ENCODE measurements around the gene TPGS1. TPM values are rescaled to one million over a fixed set of nuclear protein-coding genes. Genes with fewer than 3 reads are reported as not detected.

Gene TPGS1
- total RNA-seq, 2 donors from 2014 or later = 13.3 to 14.4 TPM

- Histone ChIP-seq H3K27ac (peak overlapping the region; percentile 70), H3K27me3 (no peaks in the 10 kb centered on the region), H3K4me3 (peak overlapping the region; percentile 96), H3K36me3 (no peaks in the 10 kb centered on the region), H3K9me3 (no peaks in the 10 kb centered on the region), H3K9ac (ENCODE audit: low read depth in 2 of 2, low read length in 2 of 2) (peak overlapping the region; percentile 96 to 97), H3K4me1 (peaks cover 13% of the 10 kb centered on the region)
- peak; percentile 35 for TF ChIP-seq CTCF (IDR thresholded peaks at IDR 0.05)
- intact Hi-C loops (cut with DNase I) = no loop called here
- peak; percentile 73 for DNase-seq
Measured at GRCh38 chr19:532561-533363, 25.5 kb downstream of the TPGS1 start.

- Histone ChIP-seq H3K27ac (peak overlapping the region; percentile 70), H3K9me3 (no peaks in the 10 kb centered on the region), H3K36me3 (no peaks in the 10 kb centered on the region), H3K4me1 (peaks cover 13% of the 10 kb centered on the region), H3K9ac (ENCODE audit: low read depth in 2 of 2, low read length in 2 of 2) (peak overlapping the region; percentile 96 to 97), H3K27me3 (no peaks in the 10 kb centered on the region), H3K4me3 (peak overlapping the region; percentile 96)
- TF ChIP-seq CTCF (IDR thresholded peaks at IDR 0.05) = no peak
- no peak for DNase-seq
- intact Hi-C loops (cut with DNase I) = no loop called here
Measured at GRCh38 chr19:533364-534058, 26.2 kb downstream of the TPGS1 start.

GRCh38 chr19:534088-534487 lies 26.8 kb downstream of the TPGS1 start:
- Histone ChIP-seq H3K27me3 (no peaks in the 10 kb centered on the region), H3K36me3 (no peaks in the 10 kb centered on the region), H3K9ac (ENCODE audit: low read depth in 2 of 2, low read length in 2 of 2) (peak overlapping the region in 1 of 2 donors; percentile 43), H3K9me3 (no peaks in the 10 kb centered on the region), H3K27ac (no peak overlapping the region), H3K4me3 (no peak overlapping the region), H3K4me1 (peaks cover 13% of the 10 kb centered on the region)
- DNase-seq = no peak
- no peak for TF ChIP-seq CTCF (IDR thresholded peaks at IDR 0.05)
- intact Hi-C loops (cut with DNase I) = no loop called here

DNA sequence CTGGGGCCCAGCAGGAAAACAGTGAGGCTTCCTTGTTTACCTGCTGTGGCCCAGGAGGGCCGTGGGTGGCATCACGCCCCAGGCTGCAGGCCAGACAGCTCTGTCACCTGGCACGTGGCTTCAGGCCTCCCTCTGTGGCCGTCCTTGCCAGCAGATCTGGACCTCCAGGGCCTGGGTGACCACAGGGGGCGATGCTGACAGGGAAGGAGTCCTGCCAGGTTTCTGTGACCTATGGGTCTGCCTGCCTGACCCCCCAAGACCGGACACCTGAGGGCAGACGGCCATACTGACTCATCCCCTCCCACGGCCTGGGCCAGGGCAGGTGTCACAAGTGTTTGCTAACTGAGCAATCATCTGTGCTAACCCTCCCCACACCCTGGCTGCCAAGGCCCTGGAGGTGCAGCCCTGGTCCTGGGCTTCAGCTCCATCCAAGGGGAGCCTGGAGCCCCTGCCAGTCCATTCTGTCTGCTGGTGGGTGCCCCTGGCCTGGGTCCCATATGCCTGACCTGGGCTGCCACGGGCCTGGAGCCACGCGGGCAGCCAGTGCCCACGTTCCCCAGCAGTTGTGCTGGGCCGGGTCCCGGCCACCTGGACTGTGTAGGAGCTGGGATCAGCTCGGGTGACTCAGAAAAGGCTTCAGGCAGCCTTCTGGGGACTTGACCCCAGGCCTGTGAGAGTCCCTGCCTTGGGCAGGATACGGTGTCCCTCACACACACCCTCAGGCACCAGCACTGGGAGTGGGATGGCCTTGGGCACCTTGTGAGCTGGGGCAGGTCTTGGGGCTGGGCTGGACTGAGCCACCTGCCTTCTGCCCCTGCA lies 27.9 kb downstream of the TPGS1 start:
- DNase-seq = no peak
- no peak for TF ChIP-seq CTCF (IDR thresholded peaks at IDR 0.05)

More for the DNA sequence above, 27.9 kb downstream of the TPGS1 start:
- Histone ChIP-seq H3K36me3 (no peaks in the 10 kb centered on the region), H3K4me3 (no peak overlapping the region), H3K9ac (ENCODE audit: low read depth in 2 of 2, low read length in 2 of 2) (no peak overlapping the region), H3K27ac (no peak overlapping the region), H3K27me3 (no peaks in the 10 kb centered on the region), H3K9me3 (no peaks in the 10 kb centered on the region), H3K4me1 (peaks cover 13% of the 10 kb centered on the region)
- intact Hi-C loops (cut with DNase I) = no loop called here

Measured in colonic mucosa (tissue), 4 donors.